Ovary (tissue), 9 donors: ENCODE results near the gene PCSK5. TPM values are rescaled to one million over a fixed set of nuclear protein-coding genes. Genes with fewer than 3 reads are reported as not detected.
"Not testable (repeated sequence)": the region's sequence is repeated elsewhere in the genome, so short reads cannot be mapped to it uniquely, and the experiment has no call there.

Experiments used
- DNase-seq, 5 donors: peaks; one replicate each; pipeline ENCODE4 v3.0.0-alpha.2; 2019 to 2020
- H3K27ac ChIP-seq, 2 donors: fragments of 200-600 bp; one replicate each; pipeline versions ENCODE4 v1.5.1 to v1.8.0; 2019 to 2022
- H3K27me3 ChIP-seq: fragments of 200-600 bp; one replicate; pipeline ENCODE4 v1.8.0; 2022
- H3K36me3 ChIP-seq: fragments of 200-600 bp; sonication (generic); one replicate; pipeline ENCODE4 v1.5.1; 2019
- H3K4me1 ChIP-seq: one replicate; pipeline ENCODE4 v1.8.1; 2013; ENCODE audit warnings: mild to moderate bottlenecking, moderate library complexity; ENCODE audit not compliant: insufficient read depth
- H3K4me3 ChIP-seq: fragments of 200-600 bp; sonication (generic); one replicate; pipeline ENCODE4 v1.5.1; 2017
- H3K9me3 ChIP-seq, 2 donors: fragments of 200-600 bp in 1 of 2; sonication (generic) in 1 of 2; one replicate each; pipeline versions ENCODE4 v1.5.1 to v1.8.1; 2013 to 2019; ENCODE audit warnings: mild to moderate bottlenecking in 1 of 2, moderate library complexity in 1 of 2
- CTCF ChIP-seq, 3 donors: fragments of 450-650 bp in 2 of 3; fragments of 200-600 bp in 1 of 3; IDR thresholded peaks; one replicate each; pipeline versions ENCODE4 v1.5.1 to v1.8.0; 2016 to 2022; ENCODE audit warnings: antibody characterized with exemption in 3 of 3, mild to moderate bottlenecking in 1 of 3
- EP300 ChIP-seq: sonication (generic); formaldehyde crosslinking; IDR thresholded peaks from one replicate; pipeline ENCODE4 v1.6.1; 2017; ENCODE audit warnings: antibody characterized with exemption
- POLR2A ChIP-seq: fragments of 450-650 bp; IDR thresholded peaks from one replicate; pipeline ENCODE4 v1.6.1; 2017; ENCODE audit warnings: antibody characterized with exemption, mild to moderate bottlenecking, moderate library complexity
- WGBS, 3 donors: extraction: QIAGEN DNeasy Blood & Tissue Kit in 1 of 3; methylation state at CpG; one replicate each; pipeline versions ENCODE4 v1.1.5 to v1.1.7; 2013 to 2017; 5-methylcytosine and 5-hydroxymethylcytosine counted together
- intact Hi-C, 4 donors: fragments of 100-400 bp; cut with DNase I; formaldehyde crosslinking; loops; one replicate each; pipeline versions ENCODE4 v1.11.0 to v1.15.1; 2022 to 2023
- polyA plus RNA-seq, 2 donors: library from polyadenylated mRNA; stranded (reverse); fragments of 200-250 nt in 1 of 2; fragments of 350-450 nt in 1 of 2; fragmentation: Illumina TruSeq in 1 of 2; extraction: RNeasy Lipid Tissue Mini Kit (QIAGEN cat#74804) in 1 of 2; gene quantifications; one replicate each; pipeline ENCODE4 v1.2.3, GENCODE V29; 2013 to 2014
- total RNA-seq, 7 donors: library from RNA; depleted of rRNA in 2 of 7; stranded (reverse); fragments of >200 nt in 2 of 7; fragmentation: NEBNext Ultra II Directional in 3 of 7; extraction: Animal tissue kit (Norgen Biotek cat#: 25700) in 3 of 7; gene quantifications; one replicate each; pipeline versions ENCODE4 v1.1.0 to v1.2.4, GENCODE V29; 2016 to 2023
- donor health status: DM: no; HTN: no; CAD: no; lungs with moderate emphysema.
- donor health status: DM: no; HTN: no; CAD: no.
- donor health status: Bipolar disorder and iron deficiency.
- donor health status: DM: yes; HTN: yes; CAD: no.
- donor health status: DM: no; HTN: no; CAD: no.
- donor health status: DM: yes; HTN: yes; CAD: no.

PCSK5 gene
- total and polyA plus RNA-seq, 9 donors, result 12.7 to 41.8 (median 28.3) TPM

- Histone ChIP-seq H3K27ac (no peak overlapping the region), H3K9me3 (no peaks in the 10 kb centered on the region), H3K36me3 (no peaks in the 10 kb centered on the region), H3K4me1 (no peaks in the 10 kb centered on the region), H3K4me3 (no peak overlapping the region), H3K27me3 (peaks cover 2% of the 10 kb centered on the region)
- 94 to 98% (median 96%) methylated on average over 5 of the region's 5 CpGs for WGBS, 3 donors
- no peak for DNase-seq
- TF ChIP-seq CTCF (IDR thresholded peaks at IDR 0.05) (no peak), EP300 (no peak), POLR2A (no peak)
- intact Hi-C loops, result no loop called here
Observed at GRCh38 chr9:76310991-76311390, 420.5 kb downstream of the PCSK5 start.

- intact Hi-C loops, result no loop called here
- H3K27me3 ChIP-seq, result peaks cover 2% of the 10 kb centered on the region
- H3K27ac ChIP-seq, result no peak overlapping the region
- no peaks in the 10 kb centered on the region for H3K4me1 ChIP-seq
- TF ChIP-seq CTCF (IDR thresholded peaks at IDR 0.05), result no peak
- H3K9me3 ChIP-seq, result no peaks in the 10 kb centered on the region
- no peaks in the 10 kb centered on the region for H3K36me3 ChIP-seq
- DNase-seq, result no peak
- WGBS, 3 donors, result 89 to 91% (median 90%) methylated on average over 5 of the region's 5 CpGs
- no peak overlapping the region for H3K4me3 ChIP-seq
Observed at GRCh38 chr9:76311537-76311936, 421.1 kb downstream of the PCSK5 start.

GRCh38 chr9:76313771-76314170 is 423.3 kb downstream of the PCSK5 start:
- Histone ChIP-seq H3K4me1 (no peaks in the 10 kb centered on the region), H3K9me3 (no peaks in the 10 kb centered on the region), H3K27ac (no peak overlapping the region), H3K4me3 (no peak overlapping the region), H3K36me3 (no peaks in the 10 kb centered on the region), H3K27me3 (peaks cover 2% of the 10 kb centered on the region)
- no peak for DNase-seq
- no peak for TF ChIP-seq CTCF (IDR thresholded peaks at IDR 0.05)
- no peak for TF ChIP-seq EP300
- no peak for TF ChIP-seq POLR2A
- WGBS, 3 donors, result 90 to 96% (median 94%) methylated on average over 2 of the region's 2 CpGs
- intact Hi-C loops, result no loop called here

GRCh38 chr9:76314321-76314720 is 423.8 kb downstream of the PCSK5 start:
- Histone ChIP-seq H3K9me3 (no peaks in the 10 kb centered on the region), H3K27me3 (peaks cover 2% of the 10 kb centered on the region), H3K4me3 (no peak overlapping the region), H3K4me1 (no peaks in the 10 kb centered on the region), H3K27ac (no peak overlapping the region), H3K36me3 (no peaks in the 10 kb centered on the region)
- TF ChIP-seq POLR2A (no peak), EP300 (no peak), CTCF (IDR thresholded peaks at IDR 0.05) (no peak)
- DNase-seq, result no peak
- intact Hi-C loops, result no loop called here
- 91 to 97% (median 97%) methylated on average over 4 of the region's 4 CpGs for WGBS, 3 donors

GRCh38 chr9:76316069-76316468 is 425.6 kb downstream of the PCSK5 start:
- Histone ChIP-seq H3K9me3 (no peaks in the 10 kb centered on the region), H3K4me1 (no peaks in the 10 kb centered on the region), H3K36me3 (no peaks in the 10 kb centered on the region), H3K27ac (no peak overlapping the region), H3K27me3 (peaks cover 2% of the 10 kb centered on the region), H3K4me3 (no peak overlapping the region)
- no peak for TF ChIP-seq CTCF (IDR thresholded peaks at IDR 0.05)
- no peak for TF ChIP-seq POLR2A
- no peak for TF ChIP-seq EP300
- DNase-seq, result no peak
- intact Hi-C loops, result no loop called here
- 90 to 94% (median 93%) methylated on average over 2 of the region's 2 CpGs for WGBS, 3 donors

- H3K27me3 ChIP-seq, H3K9me3 ChIP-seq, intact Hi-C loops, H3K36me3 ChIP-seq, DNase-seq, H3K4me1 ChIP-seq, H3K27ac ChIP-seq, H3K4me3 ChIP-seq: not testable (repeated sequence)
- WGBS, 3 donors, result 88 to 93% (median 89%) methylated on average over 13 of the region's 13 CpGs
Observed at GRCh38 chr9:76319466-76319865, 429.0 kb downstream of the PCSK5 start.
